Activated T-cell treated with anti-CD3 and anti-CD28 coated beads, Interleukin-2, amount 50 U/mL, for 72 hours (primary cell): ENCODE results near the gene DUSP2. TPM values are rescaled to one million over a fixed set of nuclear protein-coding genes. Genes with fewer than 3 reads are reported as not detected.
"Not testable (repeated sequence)": the region's sequence is repeated elsewhere in the genome, so short reads cannot be mapped to it uniquely, and the experiment has no call there.

Experiments used
- ATAC-seq, 2 donors: fragments of 150-1000 bp; cut with Tn5 transposase; replicated peaks in 1 of 2; 2 replicates each; pipeline ENCODE4 v1.10.0; 2021; ENCODE audit warnings: moderate library complexity in 2 of 2, mild to moderate bottlenecking in 1 of 2
- DNase-seq, 2 donors: peaks; one replicate each; pipeline ENCODE4 v3.0.0; 2021 to 2022; ENCODE audit warnings: mixed read lengths in 1 of 2
- H3K27ac Mint-ChIP-seq: one replicate; pipeline ENCODE4 v1.8.0; 2022; ENCODE audit warnings: mild to moderate bottlenecking, moderate library complexity, mixed read lengths
- H3K27me3 Mint-ChIP-seq: one replicate; pipeline ENCODE4 v1.8.0; 2022; ENCODE audit warnings: low read depth, mixed read lengths
- H3K36me3 Mint-ChIP-seq, 2 donors: one replicate each; pipeline ENCODE4 v1.8.0; 2022; ENCODE audit warnings: mixed read lengths in 2 of 2, mild to moderate bottlenecking in 1 of 2; ENCODE audit not compliant: insufficient read depth in 2 of 2
- H3K4me1 Mint-ChIP-seq: one replicate; pipeline ENCODE4 v1.8.0; 2022; ENCODE audit warnings: low read depth, mixed read lengths
- H3K4me3 Mint-ChIP-seq, 2 donors: one replicate each; pipeline ENCODE4 v1.8.0; 2022; ENCODE audit warnings: mild to moderate bottlenecking in 2 of 2, mixed read lengths in 2 of 2, moderate library complexity in 2 of 2
- H3K9me3 Mint-ChIP-seq, 2 donors: one replicate each; pipeline ENCODE4 v1.8.0; 2022; ENCODE audit warnings: mixed read lengths in 2 of 2
- total RNA-seq, 2 donors: library from RNA; stranded (reverse); gene quantifications; one replicate each; pipeline ENCODE4 v1.2.3, GENCODE V29; 2022

DUSP2 gene
- total RNA-seq, 2 donors from 2014 or later: 340 to 388 TPM

DNA sequence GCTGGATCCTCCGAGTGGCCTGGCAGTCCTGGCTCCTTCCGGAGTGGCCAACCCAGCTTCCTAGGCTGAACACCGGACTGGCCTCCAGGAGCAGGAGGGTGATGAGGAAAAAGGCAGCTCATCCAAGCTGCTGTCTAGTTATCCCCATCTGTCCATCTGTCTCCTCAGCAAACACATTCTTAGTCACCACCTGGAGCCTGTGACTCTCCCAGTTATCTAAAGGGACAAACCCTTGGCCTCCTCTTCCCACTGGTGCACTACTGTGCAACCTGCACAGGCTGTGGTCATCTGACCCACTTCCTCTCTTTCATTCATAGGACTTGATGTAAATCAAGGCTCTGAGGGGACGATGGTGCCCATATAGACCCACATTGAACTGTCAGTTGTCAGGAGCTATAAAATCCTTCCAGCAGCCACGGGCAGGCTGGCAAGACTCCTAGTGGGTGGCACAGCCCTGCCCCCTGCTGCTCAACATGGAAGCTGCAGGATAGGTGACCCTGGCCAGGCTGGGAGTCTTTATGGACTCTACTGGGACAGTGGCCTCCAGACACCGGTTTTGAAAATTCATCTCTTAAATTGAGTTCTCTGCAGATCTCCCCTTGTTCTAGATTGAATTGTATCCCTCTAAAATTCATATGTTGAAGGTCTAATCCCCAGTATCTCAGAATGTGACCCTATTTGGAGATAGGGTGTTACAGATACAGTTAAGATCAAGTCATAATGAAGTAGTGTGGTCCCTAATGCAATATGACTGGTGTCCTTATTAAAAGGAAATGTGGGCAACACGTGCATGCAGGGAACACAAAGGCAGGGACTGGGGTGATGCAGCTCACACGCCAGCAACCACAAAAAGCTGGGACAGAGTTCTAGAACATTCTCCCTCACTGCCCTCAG lies 29.3 kb upstream of the DUSP2 start:
- H3K4me3 Mint-ChIP-seq: peak overlapping the region; percentile 63 to 71
- H3K36me3 Mint-ChIP-seq: peaks cover 0 to 4% of the 10 kb centered on the region in 2 donors
- no peaks in the 10 kb centered on the region for H3K27me3 Mint-ChIP-seq
- peaks cover 24% of the 10 kb centered on the region for H3K4me1 Mint-ChIP-seq
- no peaks in the 10 kb centered on the region for H3K9me3 Mint-ChIP-seq
- DNase-seq (peak; percentile 87 to 88), ATAC-seq (peak; percentile 94 to 95)
- H3K27ac Mint-ChIP-seq: peak overlapping the region; percentile 87

- no peak overlapping the region for H3K27ac Mint-ChIP-seq
- peaks cover 0 to 2% of the 10 kb centered on the region in 2 donors for H3K9me3 Mint-ChIP-seq
- no peak for DNase-seq
- ATAC-seq: no peak
- H3K4me3 Mint-ChIP-seq: no peak overlapping the region
- peaks cover 2 to 7% of the 10 kb centered on the region in 2 donors for H3K36me3 Mint-ChIP-seq
- peaks cover 49% of the 10 kb centered on the region for H3K4me1 Mint-ChIP-seq
- H3K27me3 Mint-ChIP-seq: no peaks in the 10 kb centered on the region
Observed at GRCh38 chr2:96171831-96172230, 26.6 kb upstream of the DUSP2 start.

DNA sequence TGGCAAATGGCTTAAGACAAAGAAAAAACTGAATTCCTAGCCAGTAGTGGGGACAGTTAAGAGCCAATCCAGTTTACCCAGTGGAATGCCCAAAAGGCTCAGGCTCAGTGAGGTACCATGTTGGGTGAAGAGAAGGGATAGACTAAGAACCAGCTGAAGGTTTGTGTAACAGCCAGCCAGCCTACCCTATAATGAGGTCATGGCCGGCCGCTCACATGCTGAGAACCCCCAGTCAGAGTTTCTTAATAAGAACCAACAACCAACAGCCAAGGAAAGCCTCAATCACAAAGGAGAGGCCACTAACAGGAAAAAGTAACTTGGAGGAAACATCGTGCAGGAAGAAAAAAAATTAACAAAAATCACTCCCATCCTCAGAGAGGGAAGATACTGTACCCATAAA lies 25.4 kb upstream of the DUSP2 start:
- H3K27ac Mint-ChIP-seq: no peak overlapping the region
- ATAC-seq: no peak

GRCh38 chr2:96169868-96170507 lies 24.7 kb upstream of the DUSP2 start:
- Mint-ChIP-seq H3K36me3 (peaks cover 2 to 7% of the 10 kb centered on the region in 2 donors), H3K4me3 (no peak overlapping the region), H3K4me1 (peaks cover 67% of the 10 kb centered on the region), H3K9me3 (peaks cover 0 to 2% of the 10 kb centered on the region in 2 donors), H3K27me3 (no peaks in the 10 kb centered on the region), H3K27ac (no peak overlapping the region)
- DNase-seq: no peak
- no peak for ATAC-seq

More for the DNA sequence above, 25.4 kb upstream of the DUSP2 start:
- Mint-ChIP-seq H3K27me3 (no peaks in the 10 kb centered on the region), H3K4me3 (no peak overlapping the region), H3K9me3 (peaks cover 0 to 2% of the 10 kb centered on the region in 2 donors), H3K4me1 (peaks cover 61% of the 10 kb centered on the region), H3K36me3 (peaks cover 2 to 7% of the 10 kb centered on the region in 2 donors)
- no peak for DNase-seq

DNA sequence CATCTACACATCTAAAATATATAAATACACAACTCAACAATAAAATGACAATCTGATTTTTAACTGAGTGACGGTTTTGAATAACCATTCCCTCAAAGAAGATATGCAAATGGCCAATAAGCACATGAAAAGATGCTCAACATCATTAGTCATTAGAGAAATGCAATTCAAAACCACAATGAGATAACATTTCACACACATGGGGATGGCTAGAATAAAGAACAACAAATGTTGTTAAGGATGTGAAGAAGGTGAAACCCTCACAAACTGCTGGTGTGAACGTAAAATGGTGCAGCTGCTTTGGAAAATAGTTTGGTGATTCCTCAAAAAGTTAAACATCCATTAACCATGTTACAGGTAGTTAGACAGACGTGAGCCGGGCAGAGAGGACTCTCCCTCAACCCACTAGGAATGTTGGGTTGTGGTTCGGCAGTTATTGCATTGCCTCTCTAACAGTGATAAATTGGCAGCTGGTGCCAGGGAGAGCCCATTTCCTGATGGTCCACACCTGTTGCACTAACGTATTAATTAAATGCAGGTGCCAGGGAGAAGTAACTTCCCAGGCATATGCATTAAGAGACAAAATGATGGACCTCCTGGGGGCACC lies 22.3 kb upstream of the DUSP2 start:
- peaks cover 75% of the 10 kb centered on the region for H3K4me1 Mint-ChIP-seq
- H3K4me3 Mint-ChIP-seq: peak overlapping the region in 1 of 2 donors; percentile 11
- peak overlapping the region; percentile 18 for H3K27ac Mint-ChIP-seq
- peaks cover 2 to 7% of the 10 kb centered on the region in 2 donors for H3K36me3 Mint-ChIP-seq
- no peaks in the 10 kb centered on the region for H3K27me3 Mint-ChIP-seq
- DNase-seq: no peak
- H3K9me3 Mint-ChIP-seq: peaks cover 0 to 2% of the 10 kb centered on the region in 2 donors
- no peak for ATAC-seq

DNA sequence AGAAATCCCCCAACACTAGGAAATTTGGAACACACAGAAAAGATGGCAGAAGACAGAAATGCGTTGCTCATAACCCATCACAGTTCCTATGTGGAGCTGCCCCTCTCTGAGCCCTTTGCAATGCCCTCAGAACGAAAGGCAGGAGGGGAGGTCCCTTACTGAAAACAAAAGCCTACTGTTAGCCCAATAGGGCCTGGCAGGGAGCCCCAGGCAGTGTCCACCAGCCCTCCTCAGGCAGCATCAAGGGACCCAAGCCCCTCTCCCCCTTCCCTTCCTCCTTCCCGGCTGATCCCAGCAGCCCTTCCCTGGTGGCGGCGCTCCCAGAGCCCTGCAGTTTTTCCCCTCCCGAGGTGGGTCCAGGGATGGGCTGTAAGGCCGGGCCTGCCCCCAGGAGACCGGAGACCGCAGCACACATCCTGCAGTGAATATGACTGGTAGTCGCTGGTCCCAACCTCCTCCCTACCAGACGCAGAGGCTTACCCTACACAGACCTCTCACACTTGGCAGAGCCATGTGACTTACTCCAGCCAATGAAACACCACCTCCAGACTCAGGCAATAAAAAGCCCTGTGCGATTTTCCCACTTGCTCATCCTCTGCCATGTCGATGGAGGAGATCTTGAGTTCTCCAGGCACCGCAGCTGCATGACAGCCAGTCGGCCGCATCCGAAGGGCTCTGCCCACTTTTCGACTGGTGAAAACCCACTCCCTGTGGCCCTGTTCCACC lies 19.4 kb upstream of the DUSP2 start:
- Mint-ChIP-seq H3K27me3 (no peaks in the 10 kb centered on the region), H3K9me3 (peaks cover 3 to 5% of the 10 kb centered on the region in 2 donors), H3K36me3 (peaks cover 4 to 7% of the 10 kb centered on the region in 2 donors), H3K27ac (peak overlapping the region; percentile 93), H3K4me1 (peaks cover 94% of the 10 kb centered on the region), H3K4me3 (peak overlapping the region; percentile 82 to 86)
- DNase-seq: peak; percentile 86 to 88
- peak; percentile 82 to 85 for ATAC-seq

- peak; percentile 87 to 90 for DNase-seq
- Mint-ChIP-seq H3K36me3 (peaks cover 2 to 4% of the 10 kb centered on the region in 2 donors), H3K27me3 (no peaks in the 10 kb centered on the region), H3K27ac (peak overlapping the region; percentile 93), H3K9me3 (peaks cover 3% of the 10 kb centered on the region in 2 donors), H3K4me1 (peaks cover 95% of the 10 kb centered on the region), H3K4me3 (peak overlapping the region; percentile 82 to 86)
- ATAC-seq: peak; percentile 64 to 69
Observed at GRCh38 chr2:96163768-96164429, 18.7 kb upstream of the DUSP2 start.

- Mint-ChIP-seq H3K27ac (peak overlapping the region; percentile 93), H3K4me1 (peaks cover 95% of the 10 kb centered on the region), H3K27me3 (no peaks in the 10 kb centered on the region), H3K4me3 (peak overlapping the region; percentile 82 to 86), H3K9me3 (peaks cover 3% of the 10 kb centered on the region in 2 donors), H3K36me3 (peaks cover 2 to 4% of the 10 kb centered on the region in 2 donors)
- ATAC-seq (no peak), DNase-seq (no peak)
Observed at GRCh38 chr2:96163415-96163767, 18.2 kb upstream of the DUSP2 start.

DNA sequence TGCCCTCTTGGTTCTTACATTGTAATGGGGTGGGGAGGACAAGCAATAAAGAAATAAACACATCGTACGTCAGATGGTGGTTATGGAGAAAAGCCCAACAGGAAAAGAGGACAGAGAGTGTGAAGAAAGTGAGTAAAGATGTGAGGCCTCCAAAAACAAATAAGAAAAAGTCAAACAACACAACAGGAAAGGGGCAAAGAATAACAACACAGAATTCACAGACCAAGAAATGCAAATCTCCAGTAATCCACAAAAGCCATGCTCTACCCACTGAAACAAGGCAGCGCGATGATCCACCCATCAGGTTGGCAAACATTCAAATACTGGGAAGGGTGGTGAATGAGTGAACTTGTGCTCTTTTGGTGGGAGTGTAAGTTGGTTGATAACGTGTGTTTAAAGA lies 16.7 kb upstream of the DUSP2 start:
- peak in 1 of 2 donors; percentile 47 for DNase-seq
- H3K4me1 Mint-ChIP-seq: peaks cover 97% of the 10 kb centered on the region
- peaks cover 3% of the 10 kb centered on the region in 2 donors for H3K9me3 Mint-ChIP-seq
- H3K36me3 Mint-ChIP-seq: peaks cover 2 to 4% of the 10 kb centered on the region in 2 donors
- peak overlapping the region; percentile 45 for H3K27ac Mint-ChIP-seq
- H3K4me3 Mint-ChIP-seq: peak overlapping the region; percentile 51 to 72
- no peaks in the 10 kb centered on the region for H3K27me3 Mint-ChIP-seq
- no peak for ATAC-seq

- not testable (repeated sequence) for H3K36me3 Mint-ChIP-seq, DNase-seq, H3K27me3 Mint-ChIP-seq, H3K9me3 Mint-ChIP-seq, ATAC-seq
- peak overlapping the region in 1 of 2 donors; percentile 34 for H3K4me3 Mint-ChIP-seq
- H3K4me1 Mint-ChIP-seq: peaks cover 98% of the 10 kb centered on the region
- peak overlapping the region; percentile 17 for H3K27ac Mint-ChIP-seq
Observed at GRCh38 chr2:96160366-96160765, 15.1 kb upstream of the DUSP2 start.

GRCh38 chr2:96159084-96159830 lies 14.0 kb upstream of the DUSP2 start:
- Mint-ChIP-seq H3K9me3 (peaks cover 3% of the 10 kb centered on the region in 2 donors), H3K4me3 (peak overlapping the region; percentile 78 to 85), H3K27ac (peak overlapping the region; percentile 94), H3K27me3 (no peaks in the 10 kb centered on the region), H3K4me1 (peaks cover 98% of the 10 kb centered on the region), H3K36me3 (peaks cover 2 to 4% of the 10 kb centered on the region in 2 donors)
- DNase-seq (peak; percentile 76 to 81), ATAC-seq (peak; percentile 17 to 32)
